ENCODE measurements around the gene DPF1.
"Not testable (repeated sequence)": the region's sequence is repeated elsewhere in the genome, so short reads cannot be mapped to it uniquely, and the experiment has no call there.

DPF1 gene

GRCh38 chr19:38265921-38266429, 42.0 kb upstream of the DPF1 start:
- DNase-seq (ENCODE audit: low read depth): peak; percentile 48
- TF ChIP-seq, protein P1, sequence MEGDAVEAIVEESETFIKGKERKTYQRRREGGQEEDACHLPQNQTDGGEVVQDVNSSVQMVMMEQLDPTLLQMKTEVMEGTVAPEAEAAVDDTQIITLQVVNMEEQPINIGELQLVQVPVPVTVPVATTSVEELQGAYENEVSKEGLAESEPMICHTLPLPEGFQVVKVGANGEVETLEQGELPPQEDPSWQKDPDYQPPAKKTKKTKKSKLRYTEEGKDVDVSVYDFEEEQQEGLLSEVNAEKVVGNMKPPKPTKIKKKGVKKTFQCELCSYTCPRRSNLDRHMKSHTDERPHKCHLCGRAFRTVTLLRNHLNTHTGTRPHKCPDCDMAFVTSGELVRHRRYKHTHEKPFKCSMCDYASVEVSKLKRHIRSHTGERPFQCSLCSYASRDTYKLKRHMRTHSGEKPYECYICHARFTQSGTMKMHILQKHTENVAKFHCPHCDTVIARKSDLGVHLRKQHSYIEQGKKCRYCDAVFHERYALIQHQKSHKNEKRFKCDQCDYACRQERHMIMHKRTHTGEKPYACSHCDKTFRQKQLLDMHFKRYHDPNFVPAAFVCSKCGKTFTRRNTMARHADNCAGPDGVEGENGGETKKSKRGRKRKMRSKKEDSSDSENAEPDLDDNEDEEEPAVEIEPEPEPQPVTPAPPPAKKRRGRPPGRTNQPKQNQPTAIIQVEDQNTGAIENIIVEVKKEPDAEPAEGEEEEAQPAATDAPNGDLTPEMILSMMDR (IDR thresholded peaks at IDR 0.05; ENCODE audit: insufficient read depth, low read depth, low read length, missing control alignments): no peak
- H3K4me3 ChIP-seq (ENCODE audit: low read length): peak overlapping the region; percentile 99

GRCh38 chr19:38265213-38265861, 41.3 kb upstream of the DPF1 start:
- peak overlapping the region; percentile 99 for H3K4me3 ChIP-seq (ENCODE audit: low read length)
- TF ChIP-seq, protein P1 (IDR thresholded peaks at IDR 0.05; ENCODE audit: insufficient read depth, low read depth, low read length, missing control alignments): peak; percentile 10
- DNase-seq (ENCODE audit: low read depth): peak; percentile 66

DNA sequence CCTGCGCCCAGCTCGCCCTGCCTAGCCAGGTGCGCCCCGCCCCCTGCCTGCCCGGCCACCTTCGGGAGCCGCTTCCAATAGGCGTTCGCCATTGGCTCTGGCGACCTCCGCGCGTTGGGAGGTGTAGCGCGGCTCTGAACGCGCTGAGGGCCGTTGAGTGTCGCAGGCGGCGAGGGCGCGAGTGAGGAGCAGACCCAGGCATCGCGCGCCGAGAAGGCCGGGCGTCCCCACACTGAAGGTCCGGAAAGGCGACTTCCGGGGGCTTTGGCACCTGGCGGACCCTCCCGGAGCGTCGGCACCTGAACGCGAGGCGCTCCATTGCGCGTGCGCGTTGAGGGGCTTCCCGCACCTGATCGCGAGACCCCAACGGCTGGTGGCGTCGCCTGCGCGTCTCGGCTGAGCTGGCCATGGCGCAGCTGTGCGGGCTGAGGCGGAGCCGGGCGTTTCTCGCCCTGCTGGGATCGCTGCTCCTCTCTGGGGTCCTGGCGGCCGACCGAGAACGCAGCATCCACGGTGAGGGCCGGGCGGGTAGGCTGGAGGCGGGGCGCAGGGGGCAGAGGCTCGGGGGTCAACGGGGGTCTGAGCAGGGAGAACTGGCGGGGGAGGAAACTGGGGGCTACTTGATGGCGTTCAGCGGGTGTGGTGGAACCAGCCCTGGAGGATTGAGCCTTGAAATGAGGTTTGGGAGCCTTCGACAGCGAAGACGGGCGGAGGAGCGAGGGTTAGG, 40.6 kb upstream of the DPF1 start, which contains the start of gene SPINT2:
Gene SPINT2 (plus strand): TSS at position 88 of the 727 bp plus-strand sequence. CDS start 320 bp downstream, at position 408.
- no peak for DNase-seq (ENCODE audit: low read depth)
- peak within 1 kb of the TSS; percentile 99 for H3K4me3 ChIP-seq (ENCODE audit: low read length)
- TF ChIP-seq, protein P1 (IDR thresholded peaks at IDR 0.05; ENCODE audit: insufficient read depth, low read depth, low read length, missing control alignments): no peak

DNA sequence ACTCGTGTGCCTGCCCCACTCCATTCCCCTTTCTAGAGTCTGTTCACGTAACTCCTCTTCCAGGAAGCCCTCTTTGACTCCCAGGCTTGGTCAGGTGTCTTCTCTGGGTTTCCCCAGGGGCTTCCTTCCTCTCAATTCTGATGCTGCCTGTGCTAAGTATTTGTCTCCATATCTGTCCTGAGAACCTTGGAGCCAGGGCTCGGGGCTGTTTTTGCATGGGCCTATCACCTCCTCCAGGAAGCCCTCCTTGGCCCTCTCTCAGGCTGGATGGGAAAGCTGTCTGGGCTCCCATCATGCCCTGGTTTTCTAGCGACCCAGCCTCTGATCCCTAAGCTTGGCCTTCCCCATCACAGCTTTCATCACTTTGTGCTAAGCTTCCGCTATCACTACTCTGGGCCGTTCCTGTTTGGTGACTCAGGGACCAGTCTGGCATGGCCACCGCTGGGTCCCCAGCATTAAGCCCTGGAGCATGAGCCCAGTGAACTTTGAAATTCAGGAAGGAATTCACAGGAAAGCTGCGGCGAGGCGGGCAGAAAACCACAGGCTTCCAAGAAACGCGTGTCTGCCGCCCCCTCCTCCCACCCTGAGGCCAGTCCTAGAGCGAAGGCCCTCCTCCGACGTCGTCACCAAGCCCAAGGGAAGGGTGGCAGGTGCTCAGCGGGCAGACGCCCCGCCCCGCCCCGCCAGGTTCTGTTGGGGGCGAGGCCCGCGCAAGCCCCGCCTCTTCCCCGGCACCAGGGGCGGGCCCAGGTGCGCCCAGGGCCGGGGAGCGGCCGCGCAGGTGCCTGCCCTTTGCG, 39.9 kb upstream of the DPF1 start:
- DNase-seq (ENCODE audit: low read depth): peak; percentile 97
- TF ChIP-seq, protein P1 (IDR thresholded peaks at IDR 0.05; ENCODE audit: insufficient read depth, low read depth, low read length, missing control alignments): no peak
- H3K4me3 ChIP-seq (ENCODE audit: low read length): peak overlapping the region; percentile 99

- TF ChIP-seq, protein P1 (IDR thresholded peaks at IDR 0.05; ENCODE audit: insufficient read depth, low read depth, low read length, missing control alignments): no peak
- no peak for DNase-seq (ENCODE audit: low read depth)
- no peak overlapping the region for H3K4me3 ChIP-seq (ENCODE audit: low read length)
Observed at GRCh38 chr19:38262585-38263268, 38.7 kb upstream of the DPF1 start.

GRCh38 chr19:38261942-38262341, 37.9 kb upstream of the DPF1 start:
- not testable (repeated sequence) for H3K4me3 ChIP-seq (ENCODE audit: low read length); DNase-seq (ENCODE audit: low read depth)

All from epithelial cell of esophagus (primary cell).